ENCODE data around the gene COPS6.
A peak's percentile ranks its signal among the peaks of the same experiment; 100 is the strongest.

COPS6 gene

GRCh38 chr7:100066953-100067352, 21.8 kb upstream of the COPS6 start:
- ChIA-PET CTCF (no interaction called here), POLR2A (interaction anchor here (0.6 kb wide), 1 partner anchor 12 kb away, joined by 3 read pairs; no protein-coding TSS in a partner anchor)
- no peaks in the 10 kb centered on the region for H3K9me3 ChIP-seq (ENCODE audit: control insufficient read depth, insufficient read depth, low read depth, low read length)
- H3K4me3 ChIP-seq (ENCODE audit: low read depth, low read length): no peak overlapping the region
- H3K27ac ChIP-seq (ENCODE audit: extremely low read depth, low read depth, low read length): no peak overlapping the region
- no peaks in the 10 kb centered on the region for H3K4me1 ChIP-seq (ENCODE audit: control insufficient read depth, insufficient read depth, low read length)
- TF ChIP-seq ZNF514 (tag by site-specific recombination; IDR thresholded peaks at IDR 0.05) (no peak), ZNF629 (tag by site-specific recombination; IDR thresholded peaks at IDR 0.05) (no peak), ZNF488 (tag by site-specific recombination; IDR thresholded peaks at IDR 0.05) (no peak), ZNF112 (tag by site-specific recombination; IDR thresholded peaks at IDR 0.05) (no peak)
- peaks cover 18 to 39% of the 10 kb centered on the region in 2 experiments for H3K36me3 ChIP-seq (ENCODE audit: control insufficient read depth in 2 of 2, insufficient read depth in 1 of 2, low read length in 2 of 2)

GRCh38 chr7:100069991-100070390, 18.8 kb upstream of the COPS6 start:
- POLR2A ChIA-PET: interaction anchor here (0.9 to 1.5 kb wide), 4 partner anchors 10 to 76 kb away, joined by 3 to 4 read pairs (median 3); partner anchors contain the start of genes AP4M1 and ZSCAN21

GRCh38 chr7:100071018-100071723, 17.6 kb upstream of the COPS6 start:
- no peaks in the 10 kb centered on the region for H3K9me3 ChIP-seq (ENCODE audit: control insufficient read depth, insufficient read depth, low read depth, low read length)
- no peak overlapping the region for H3K4me3 ChIP-seq (ENCODE audit: low read depth, low read length)
- POLR2A ChIA-PET: interaction anchor here (0.9 to 1.5 kb wide), 3 partner anchors 10 to 31 kb away, joined by 4 to 5 read pairs (median 4); partner anchors contain the start of genes AP4M1 and ZSCAN21
- no peak overlapping the region for H3K27ac ChIP-seq (ENCODE audit: extremely low read depth, low read depth, low read length)
- no peaks in the 10 kb centered on the region for H3K4me1 ChIP-seq (ENCODE audit: control insufficient read depth, insufficient read depth, low read length)
- peak; percentile 70; the same call in 1 of the 2 replicates for TF ChIP-seq ZNF280D (tag by site-specific recombination; IDR thresholded peaks at IDR 0.05)
- peak; percentile 100 for TF ChIP-seq SETDB1 (IDR thresholded peaks at IDR 0.05; ENCODE audit: insufficient read length, low read length)
- no peak for TF ChIP-seq ZXDB (tag by site-specific recombination; IDR thresholded peaks at IDR 0.05)
- no peak for TF ChIP-seq ZNF274 (IDR thresholded peaks at IDR 0.05; ENCODE audit: low read length)
- peak; percentile 68; the same call in 1 of the 2 replicates for TF ChIP-seq ZNF274 (tag by site-specific recombination; IDR thresholded peaks at IDR 0.05; ENCODE audit: borderline replicate concordance)
- CTCF ChIA-PET: interaction anchor here (0.9 to 1.6 kb wide), 3 partner anchors 11 to 138 kb away, joined by 3 to 5 read pairs (median 3); no protein-coding TSS in a partner anchor
- peaks cover 19 to 65% of the 10 kb centered on the region in 2 experiments; a peak in 2 of 3 replicates for H3K36me3 ChIP-seq (ENCODE audit: control insufficient read depth in 2 of 2, insufficient read depth in 1 of 2, low read length in 2 of 2)

More at GRCh38 chr7:100069991-100070390, 18.8 kb upstream of the COPS6 start:
- CTCF ChIA-PET: interaction anchor here (1.2 to 1.6 kb wide), 2 partner anchors 12 to 60 kb away, joined by 3 to 5 read pairs; no protein-coding TSS in a partner anchor
- Histone ChIP-seq H3K4me3 (ENCODE audit: low read depth, low read length) (no peak overlapping the region), H3K4me1 (ENCODE audit: control insufficient read depth, insufficient read depth, low read length) (no peaks in the 10 kb centered on the region), H3K36me3 (ENCODE audit: control insufficient read depth in 2 of 2, insufficient read depth in 1 of 2, low read length in 2 of 2) (peaks cover 17 to 53% of the 10 kb centered on the region in 2 experiments; a peak in 2 of 3 replicates), H3K9me3 (ENCODE audit: control insufficient read depth, insufficient read depth, low read depth, low read length) (no peaks in the 10 kb centered on the region), H3K27ac (ENCODE audit: extremely low read depth, low read depth, low read length) (no peak overlapping the region)
- TF ChIP-seq ZEB2 (tag by site-specific recombination; IDR thresholded peaks at IDR 0.05) (no peak), KLF16 (tag by site-specific recombination; IDR thresholded peaks at IDR 0.05) (no peak), ZNF555 (tag by site-specific recombination; conservative IDR thresholded peaks at IDR 0.05) (no peak), ZNF529 (tag by site-specific recombination; IDR thresholded peaks at IDR 0.05; ENCODE audit: insufficient replicate concordance) (no peak), ZNF184 (tag by site-specific recombination; IDR thresholded peaks at IDR 0.05) (no peak), ZBTB26 (tag by site-specific recombination; optimal IDR thresholded peaks at IDR 0.05) (no peak), ZNF221 (tag by site-specific recombination; IDR thresholded peaks at IDR 0.05; ENCODE audit: borderline replicate concordance) (no peak), ZNF10 (tag by site-specific recombination; IDR thresholded peaks at IDR 0.05) (no peak), ZSCAN4 (tag by site-specific recombination; IDR thresholded peaks at IDR 0.05) (no peak)

Measured in HEK293 (cell line).